HG03139 (cell line): ENCODE measurements around the gene TEKTIP1.
A peak's percentile ranks its signal among the peaks of the same experiment; 100 is the strongest.

Source experiments
- ATAC-seq: cut with Tn5 transposase; IDR thresholded peaks from one replicate; pipeline ENCODE4 v1.9.1; 2021; ENCODE audit not compliant: unreplicated experiment

Gene TEKTIP1

DNA sequence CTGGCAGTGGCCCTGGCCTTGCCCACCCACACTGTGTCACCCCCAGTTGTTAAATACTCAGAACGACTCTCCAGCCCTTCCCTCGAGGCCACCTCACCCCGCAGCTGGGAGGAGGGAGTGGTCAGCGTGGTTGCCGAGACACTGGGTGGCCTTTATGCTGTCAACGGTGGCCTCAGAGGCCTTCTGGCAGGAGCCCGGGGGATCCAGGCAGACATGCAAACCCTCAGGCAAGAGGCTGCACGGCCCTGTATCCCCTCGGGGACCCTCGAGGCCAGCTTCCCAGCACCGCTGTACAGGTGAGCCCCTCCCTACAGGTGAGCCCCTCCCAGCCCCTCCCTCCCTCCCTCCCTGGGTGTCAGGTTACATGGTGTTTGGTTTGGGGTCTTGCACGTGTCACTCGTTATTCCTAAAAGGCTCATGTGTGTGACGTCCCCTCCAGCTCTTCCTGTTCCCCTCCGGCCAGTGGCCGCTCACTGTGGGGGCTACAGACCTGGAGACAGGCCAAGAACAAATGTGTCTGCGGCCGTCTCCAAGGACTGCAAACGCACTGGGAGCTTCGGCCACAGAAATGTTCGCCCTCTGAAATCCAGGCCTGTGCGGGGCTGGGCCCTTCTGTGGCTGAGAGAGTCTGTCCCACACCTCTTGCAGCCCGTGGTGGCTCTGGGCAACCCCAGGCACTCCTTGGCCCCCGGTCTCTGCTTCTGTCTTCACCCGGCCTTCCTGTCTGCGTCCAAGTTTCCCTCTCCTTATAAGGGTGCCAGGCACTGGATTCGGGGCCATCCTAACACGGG is at the start of gene TEKTIP1:
TEKTIP1 (plus strand) TSS at position 210 of the 791 bp plus-strand sequence; CDS start at position 214, 4 bp downstream.
- no peak for ATAC-seq

DNA sequence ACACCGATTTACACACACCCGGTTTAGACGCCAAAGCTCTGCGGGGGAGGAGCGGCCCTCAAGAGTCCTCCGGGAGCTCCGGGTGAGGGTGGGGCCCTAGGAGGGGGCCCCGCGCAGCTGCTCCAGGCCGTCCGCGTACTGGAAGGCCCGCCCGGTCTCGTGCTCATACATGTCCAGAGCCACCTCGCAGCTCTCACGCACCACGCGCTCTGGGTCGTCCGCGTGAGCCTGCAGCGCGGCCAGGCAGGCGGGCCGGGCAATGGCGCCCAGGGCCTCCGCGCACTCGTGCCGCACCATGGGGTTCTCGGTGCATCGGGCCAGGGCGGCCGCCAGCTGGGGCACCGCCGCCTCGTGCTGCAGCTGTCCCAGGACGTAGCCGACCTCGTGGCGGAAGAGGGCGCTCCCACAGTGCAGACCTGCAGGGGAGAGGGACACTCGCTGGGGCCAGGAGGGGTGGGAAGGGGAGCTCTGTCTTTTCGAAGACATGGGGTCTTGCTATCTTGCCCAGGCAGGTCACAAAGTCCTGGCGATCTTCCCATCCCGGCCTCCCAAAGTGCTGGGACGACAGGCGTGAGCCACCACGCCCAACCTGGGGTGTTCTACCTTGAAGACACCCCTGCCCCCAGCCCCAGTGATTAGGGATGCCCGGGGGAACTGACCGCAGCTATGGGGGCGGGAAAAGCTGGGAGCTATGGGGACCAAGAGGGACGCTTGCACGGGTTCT is 47.4 kb upstream of the TEKTIP1 start:
- ATAC-seq = no peak

- ATAC-seq = no peak
These were observed 46.7 kb upstream of the TEKTIP1 start for GRCh38 chr19:3492131-3492839.

- no peak for ATAC-seq
These were observed 46.1 kb upstream of the TEKTIP1 start for GRCh38 chr19:3492919-3493318.

- ATAC-seq = no peak
These were observed 45.3 kb upstream of the TEKTIP1 start for GRCh38 chr19:3493651-3494050.

DNA sequence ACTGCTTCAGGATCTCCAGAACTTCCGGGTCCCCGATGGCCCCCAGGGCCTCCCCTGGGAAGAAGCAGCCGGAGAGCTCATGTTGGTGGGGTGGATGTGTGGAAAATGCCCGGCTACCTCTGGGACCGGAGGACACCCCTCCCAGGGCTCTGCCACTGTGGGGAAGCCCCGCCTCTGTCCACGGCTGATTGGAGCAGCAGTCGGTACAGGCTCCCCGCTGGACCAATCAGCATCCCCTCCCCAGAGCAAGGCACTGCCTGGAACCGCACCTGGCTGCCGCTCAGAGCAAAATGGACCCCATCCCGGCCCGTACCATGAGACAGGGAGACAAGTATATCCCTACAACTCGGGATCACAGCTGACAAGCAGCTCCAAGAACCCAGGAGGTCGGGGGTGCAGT is 44.9 kb upstream of the TEKTIP1 start:
- ATAC-seq = no peak

DNA sequence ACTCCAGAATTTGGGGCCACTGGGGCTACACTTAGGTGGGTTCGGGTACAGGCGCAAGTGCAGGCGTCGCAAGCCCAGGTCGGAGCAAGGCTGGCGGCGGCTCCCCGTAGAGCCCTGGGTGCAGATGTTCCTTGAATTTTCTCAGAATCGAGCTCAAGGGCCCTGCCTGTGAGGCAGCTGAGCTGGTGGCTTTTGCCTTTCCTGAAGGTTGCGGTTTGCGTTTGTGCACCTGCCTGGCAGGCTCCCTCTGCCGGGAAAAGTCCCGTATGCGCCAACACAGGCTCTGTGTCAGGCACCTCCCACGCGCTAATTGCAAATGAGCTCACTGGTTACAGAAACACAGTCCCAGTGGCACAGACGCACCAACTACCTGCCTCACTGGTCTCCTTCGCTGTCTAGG is 44.4 kb upstream of the TEKTIP1 start:
- no peak for ATAC-seq

- no peak for ATAC-seq
These were observed 42.3 kb upstream of the TEKTIP1 start for GRCh38 chr19:3496392-3497273.

DNA sequence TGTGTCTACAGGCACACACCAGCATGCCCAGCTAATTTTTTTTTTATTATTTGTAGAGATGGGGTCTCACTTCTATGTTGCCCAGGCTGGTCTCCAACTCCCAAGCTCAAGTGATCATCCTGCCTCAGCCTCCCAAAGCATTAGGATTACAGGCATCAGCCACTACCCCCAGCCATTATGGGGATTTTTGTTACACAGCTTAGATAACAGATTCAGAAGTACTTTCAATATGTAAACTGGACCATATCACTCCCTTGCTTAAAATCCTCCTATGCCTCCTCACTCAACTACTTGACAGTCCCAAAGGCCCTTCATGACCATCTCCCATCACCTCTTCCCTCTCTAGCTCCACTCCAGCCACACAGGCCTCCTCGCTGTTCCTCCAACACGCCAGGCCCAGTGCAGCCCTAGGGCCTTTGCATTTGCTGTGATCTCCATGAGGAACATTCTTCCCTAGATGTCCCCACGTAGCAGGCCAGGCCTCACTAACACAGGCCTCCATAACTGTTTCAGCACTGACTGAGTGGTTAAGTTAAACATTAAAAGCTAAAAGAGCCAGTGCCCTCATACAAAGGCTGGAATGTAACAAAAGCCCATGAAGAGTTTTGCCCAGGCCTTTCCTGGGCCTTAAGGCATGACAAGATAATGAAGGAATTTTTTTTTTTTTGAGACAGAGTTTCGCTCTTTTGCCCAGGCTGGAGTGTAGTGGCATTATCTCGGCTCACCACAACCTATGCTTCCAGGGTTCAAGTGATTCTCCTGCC is 41.0 kb upstream of the TEKTIP1 start:
- ATAC-seq = no peak

DNA sequence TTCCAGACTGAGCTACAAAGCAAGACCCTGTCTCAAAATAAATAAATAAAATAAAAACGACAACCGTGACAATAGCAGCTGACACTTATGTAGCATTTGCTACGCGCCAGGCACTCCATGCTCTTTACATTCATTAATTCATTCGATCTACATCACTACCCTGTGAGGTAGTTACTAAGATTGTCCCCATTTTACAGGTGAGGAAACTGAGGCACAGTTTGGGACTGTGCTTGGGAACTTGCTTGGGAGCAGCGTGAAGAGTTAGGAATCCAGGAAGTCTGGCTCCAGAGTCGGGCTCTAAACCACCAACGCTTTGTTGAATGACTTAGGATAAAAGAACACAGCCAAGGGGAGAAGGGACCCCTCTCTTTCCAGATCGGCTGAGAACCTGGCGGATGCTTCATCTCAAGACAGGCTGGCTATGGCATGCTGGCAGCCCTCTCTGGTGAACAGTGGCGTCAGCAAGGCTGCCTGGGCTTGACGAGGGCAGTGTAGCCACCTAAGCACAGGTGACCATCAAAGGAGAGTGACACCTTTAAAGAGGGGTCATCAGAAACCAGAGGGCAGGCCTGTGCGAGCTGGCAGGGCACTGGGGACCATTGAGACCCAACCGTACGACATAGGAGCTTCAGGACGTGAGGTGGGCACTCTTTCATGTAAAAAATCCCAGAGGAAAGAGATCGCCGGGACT is 39.1 kb upstream of the TEKTIP1 start:
- ATAC-seq = no peak

DNA sequence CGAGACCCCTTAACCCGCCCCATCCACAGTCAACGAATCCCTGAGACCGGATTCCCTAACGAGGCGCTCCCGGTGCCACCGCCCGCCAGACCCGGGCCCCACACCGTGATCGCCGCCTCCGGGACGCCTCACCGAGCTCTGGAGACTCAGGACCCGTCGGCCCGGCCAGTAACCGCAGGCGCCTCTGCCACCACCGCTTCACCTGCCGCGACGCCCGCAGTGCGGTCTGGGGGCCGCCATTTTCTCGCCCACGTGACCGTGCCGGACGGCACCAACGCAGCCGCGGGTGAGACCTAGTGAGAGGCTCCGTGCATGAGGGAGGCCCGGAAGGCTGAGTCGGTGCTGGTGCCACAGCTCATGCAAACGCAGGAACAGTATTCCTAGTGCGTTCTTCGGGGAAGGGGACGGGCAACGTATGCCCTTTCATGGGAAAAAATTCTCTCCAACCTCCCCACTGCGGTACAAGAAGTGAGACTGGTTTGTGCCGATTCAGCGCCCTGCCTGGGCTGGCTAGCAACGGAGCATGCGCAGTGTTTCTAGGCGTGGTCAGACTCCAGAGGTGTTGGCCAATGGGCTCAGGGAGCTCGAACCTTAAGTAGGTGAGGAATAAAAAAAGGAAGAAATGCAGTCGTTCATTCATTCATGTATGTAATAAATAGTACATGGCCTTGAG is 38.4 kb upstream of the TEKTIP1 start, which contains the start of gene DOHH:
DOHH (minus strand) TSS at position 246 of the 673 bp plus-strand sequence. CDS start 3,860 bp downstream, outside the sequence.
- peak; percentile 75 for ATAC-seq

DNA sequence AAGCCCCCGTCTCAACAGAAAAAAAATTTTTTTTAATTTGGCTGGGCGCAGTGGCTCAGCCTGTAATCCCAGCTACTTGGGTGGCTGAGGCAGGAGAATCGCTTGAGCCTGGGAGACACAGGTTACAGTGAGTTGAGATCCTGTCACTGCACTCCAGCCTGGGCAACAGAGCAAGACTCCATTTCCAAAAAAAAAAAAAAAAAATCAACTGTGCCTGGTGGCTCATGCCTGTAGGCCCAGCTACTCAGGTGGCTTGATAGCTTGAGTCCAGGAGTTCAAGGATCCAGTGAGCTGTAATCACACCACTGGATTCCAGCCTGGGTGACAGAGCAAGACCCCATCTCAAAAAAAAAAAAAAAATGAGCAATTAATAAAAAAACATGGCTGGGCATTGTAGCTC is 37.2 kb upstream of the TEKTIP1 start:
- no peak for ATAC-seq

- ATAC-seq = no peak
These were observed 35.9 kb upstream of the TEKTIP1 start for GRCh38 chr19:3503036-3503572.

GRCh38 chr19:3504735-3505134 is 34.2 kb upstream of the TEKTIP1 start:
- ATAC-seq = no peak

DNA sequence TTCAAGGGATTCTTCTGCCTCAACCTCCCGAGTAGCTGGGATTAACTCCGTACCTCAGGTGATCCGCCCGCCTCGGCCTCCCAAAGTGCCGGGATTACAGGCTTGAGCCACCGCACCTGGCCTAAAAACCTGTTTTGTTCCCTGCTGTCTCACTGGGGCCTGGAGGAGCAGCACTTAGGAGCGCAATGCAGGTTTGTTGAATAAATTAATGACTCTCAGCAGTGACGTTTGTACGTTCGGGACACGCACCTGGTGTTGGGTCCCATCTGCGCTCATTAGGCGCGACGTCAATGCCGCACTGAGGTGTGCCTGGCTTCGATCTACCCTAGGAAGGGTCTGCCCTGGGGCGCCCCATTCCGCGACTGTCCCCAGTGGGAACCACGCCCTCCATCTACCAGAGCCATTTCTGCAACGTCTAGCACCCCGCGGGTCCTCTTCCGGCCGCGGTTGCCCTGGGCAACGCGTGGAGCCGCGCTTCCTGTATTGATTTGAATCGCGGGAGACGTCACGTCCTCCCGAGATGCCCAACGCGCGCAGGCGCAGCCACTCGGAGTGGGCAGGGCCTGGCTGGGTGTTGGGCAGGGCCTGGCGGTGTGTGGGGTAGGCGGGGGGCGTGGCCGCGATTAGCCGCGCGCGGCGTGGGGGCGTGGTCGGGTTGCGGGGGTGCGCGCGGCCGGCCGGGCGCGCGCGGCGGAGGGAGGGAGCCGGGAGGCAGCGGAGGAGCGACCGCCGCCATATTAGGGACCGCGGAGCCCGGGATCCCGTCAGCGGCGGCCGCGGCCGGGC is 33.2 kb upstream of the TEKTIP1 start, which contains the start of gene FZR1:
FZR1 (plus strand) TSS at position 714 of the 786 bp plus-strand sequence. CDS start 16,679 bp downstream, outside the sequence.
- ATAC-seq = peak; percentile 80

GRCh38 chr19:3506384-3507340 is 32.3 kb upstream of the TEKTIP1 start:
- ATAC-seq = peak; percentile 19
